NCI-H526 (cell line): Measurements from ENCODE around the gene C11orf68.

ENCODE experiments used
- DNase-seq, 2 experiments: peaks; one replicate each; lab custom pipeline; 2025; lab: John Stamatoyannopoulos, UW

Gene C11orf68

GRCh38 chr11:65891219-65892136 lies 27.4 kb downstream of the C11orf68 start:
- DNase-seq, result peak in 1 of 2 experiments; percentile 70

- DNase-seq, result peak; percentile 86 to 98
Observed at GRCh38 chr11:65890324-65891218, 28.3 kb downstream of the C11orf68 start, which contains the start of gene CCDC85B. TSS of gene CCDC85B (plus strand) at chr11:65890673. CDS start at chr11:65890784, 111 bp downstream.

- peak; percentile 96 to 99 for DNase-seq
Observed at GRCh38 chr11:65888163-65888814, 30.6 kb downstream of the C11orf68 start, which contains the start of gene FIBP. TSS of gene FIBP (minus strand) at chr11:65888471. CDS start at chr11:65888418, 53 bp downstream.

GRCh38 chr11:65887723-65888162 lies 31.1 kb downstream of the C11orf68 start:
- DNase-seq, result no peak

GRCh38 chr11:65886826-65887722 lies 31.8 kb downstream of the C11orf68 start:
- no peak for DNase-seq

GRCh38 chr11:65885808-65886536 lies 32.9 kb downstream of the C11orf68 start:
- no peak for DNase-seq

- DNase-seq, result no peak
Observed at GRCh38 chr11:65885231-65885630, 33.6 kb downstream of the C11orf68 start.

GRCh38 chr11:65884716-65885092 lies 34.2 kb downstream of the C11orf68 start:
- DNase-seq, result peak; percentile 29 to 79

- DNase-seq, result no peak
Observed at GRCh38 chr11:65883786-65884715, 34.8 kb downstream of the C11orf68 start.

GRCh38 chr11:65883058-65883761 lies 35.7 kb downstream of the C11orf68 start:
- no peak for DNase-seq

- DNase-seq, result no peak
Observed at GRCh38 chr11:65882120-65883057, 36.5 kb downstream of the C11orf68 start.

GRCh38 chr11:65880844-65881421 lies 37.9 kb downstream of the C11orf68 start:
- DNase-seq, result no peak

- DNase-seq, result no peak
Observed at GRCh38 chr11:65880027-65880426, 38.8 kb downstream of the C11orf68 start.

GRCh38 chr11:65879617-65880016 lies 39.2 kb downstream of the C11orf68 start, which contains the start of gene CTSW:
TSS of gene CTSW (plus strand) at chr11:65879837. CDS start at chr11:65879855, 18 bp downstream.
- DNase-seq, result no peak

GRCh38 chr11:65873318-65874156 lies 45.3 kb downstream of the C11orf68 start:
- DNase-seq, result peak; percentile 85 to 97
